GM10266 (cell line): ENCODE data around the gene TEX14.

ENCODE experiments used
- DNase-seq: peaks from one replicate; pipeline ENCODE4 v3.0.0; 2012; ENCODE audit errors: extremely low spot score
- CTCF ChIP-seq: IDR thresholded peaks from 2 replicates; pipeline ENCODE4 v1.5.1; 2012; ENCODE audit warnings: mild to moderate bottlenecking, low read depth; ENCODE audit not compliant: control insufficient read depth, insufficient read depth; ENCODE audit errors: missing control alignments

TEX14 gene

GRCh38 chr17:58530655-58531054, 161.2 kb downstream of the TEX14 start:
- DNase-seq = no peak
- no peak for TF ChIP-seq CTCF

GRCh38 chr17:58529275-58529674, 162.6 kb downstream of the TEX14 start:
- TF ChIP-seq CTCF = no peak
- DNase-seq = no peak

- DNase-seq = no peak
- TF ChIP-seq CTCF = no peak
Observed at GRCh38 chr17:58528443-58528842, 163.4 kb downstream of the TEX14 start.

GRCh38 chr17:58527949-58528348, 163.9 kb downstream of the TEX14 start:
- DNase-seq = no peak
- no peak for TF ChIP-seq CTCF

GRCh38 chr17:58527306-58527705, 164.5 kb downstream of the TEX14 start:
- TF ChIP-seq CTCF = no peak
- no peak for DNase-seq

GRCh38 chr17:58525239-58525638, 166.6 kb downstream of the TEX14 start:
- no peak for DNase-seq
- TF ChIP-seq CTCF = no peak

- no peak for DNase-seq
- TF ChIP-seq CTCF = no peak
Observed at GRCh38 chr17:58521680-58522079, 170.2 kb downstream of the TEX14 start.
